Esophagus squamous epithelium (tissue), 5 donors: ENCODE data around the gene COA8. TPM values are rescaled to one million over a fixed set of nuclear protein-coding genes. Genes with fewer than 3 reads are reported as not detected.
"Not testable (repeated sequence)": the region's sequence is repeated elsewhere in the genome, so short reads cannot be mapped to it uniquely, and the experiment has no call there.

Source experiments
- DNase-seq: peaks from one replicate; lab custom pipeline; 2025; lab: John Stamatoyannopoulos, UW
- H3K27ac ChIP-seq, 4 donors: fragments of 200-600 bp; sonication (generic); one replicate each; pipeline ENCODE4 v1.5.1; 2016 to 2019; ENCODE audit warnings: mild to moderate bottlenecking in 1 of 4
- H3K27me3 ChIP-seq, 4 donors: fragments of 200-600 bp; sonication (generic); 1 replicate in 3 of 4; 2 replicates in 1 of 4; pipeline versions ENCODE4 v1.5.1 to v1.6.0; 2017 to 2021; ENCODE audit warnings: antibody characterized with exemption in 1 of 4
- H3K36me3 ChIP-seq, 3 donors: fragments of 200-600 bp; sonication (generic); one replicate each; pipeline ENCODE4 v1.5.1; 2016 to 2019
- H3K4me1 ChIP-seq, 3 donors: fragments of 200-600 bp; sonication (generic); one replicate each; pipeline ENCODE4 v1.5.1; 2017 to 2019
- H3K4me3 ChIP-seq, 4 donors: fragments of 200-600 bp; sonication (generic); 1 replicate in 3 of 4; 2 replicates in 1 of 4; pipeline ENCODE4 v1.5.1; 2016 to 2019; ENCODE audit warnings: mild to moderate bottlenecking in 2 of 4, moderate library complexity in 1 of 4
- H3K9me3 ChIP-seq, 3 donors: fragments of 200-600 bp; sonication (generic); one replicate each; pipeline ENCODE4 v1.5.1; 2016 to 2019
- CTCF ChIP-seq, 6 experiments: fragments of 450-650 bp in 4 of 6; fragments of 200-600 bp in 2 of 6; sonication (generic) in 2 of 6; IDR thresholded peaks; one replicate each; pipeline ENCODE4 v1.5.1; 2016 to 2019; ENCODE audit warnings: antibody characterized with exemption in 6 of 6, mild to moderate bottlenecking in 4 of 6, moderate library complexity in 4 of 6
- POLR2A ChIP-seq, 4 donors: fragments of 450-650 bp; IDR thresholded peaks; one replicate each; pipeline ENCODE4 v1.6.1; 2017; ENCODE audit warnings: antibody characterized with exemption in 4 of 4, mild to moderate bottlenecking in 4 of 4, moderate library complexity in 3 of 4
- WGBS, 2 donors: methylation state at CpG; one replicate each; pipeline ENCODE4 v1.1.5; 2018; 5-methylcytosine and 5-hydroxymethylcytosine counted together
- intact Hi-C: fragments of 100-400 bp; cut with DNase I; formaldehyde crosslinking; loops from one replicate; pipeline ENCODE4 v1.15.0; 2022
- total RNA-seq, 4 donors: library from RNA; depleted of rRNA; stranded (reverse); fragments of >200 nt; gene quantifications; one replicate each; pipeline ENCODE4 v1.1.0, GENCODE V29; 2016
- donor health status: DM: yes; HTN: yes; CAD: no.

Gene COA8
- total RNA-seq, 4 donors from 2014 or later: 18.2 to 28.7 (median 22.7) TPM

GRCh38 chr14:103607822-103608221 is 45.1 kb downstream of the COA8 start:
- no peak for DNase-seq
- peaks cover 16 to 23% (median 16%) of the 10 kb centered on the region in 3 donors for H3K4me1 ChIP-seq
- peaks cover 0 to 21% (median 0%) of the 10 kb centered on the region in 4 donors for H3K27me3 ChIP-seq
- H3K4me3 ChIP-seq: peak overlapping the region in 3 of 4 donors; percentile 2 to 57 (median 27)
- TF ChIP-seq CTCF (IDR thresholded peaks at IDR 0.05): no peak
- TF ChIP-seq POLR2A (IDR thresholded peaks at IDR 0.05): no peak
- H3K36me3 ChIP-seq: no peaks in the 10 kb centered on the region
- peaks cover 0 to 15% (median 9%) of the 10 kb centered on the region in 3 donors for H3K9me3 ChIP-seq
- WGBS, 2 donors: 9 to 57% methylated on average over 7 to 9 of the region's 15 CpGs
- no peak overlapping the region for H3K27ac ChIP-seq
- intact Hi-C loops: no loop called here

GRCh38 chr14:103609081-103609480 is 46.3 kb downstream of the COA8 start:
- H3K4me3 ChIP-seq, H3K36me3 ChIP-seq, DNase-seq, intact Hi-C loops, H3K27ac ChIP-seq: not testable (repeated sequence)
- Histone ChIP-seq H3K27me3 (peaks cover 0 to 21% (median 0%) of the 10 kb centered on the region in 4 donors), H3K4me1 (peaks cover 16 to 23% (median 16%) of the 10 kb centered on the region in 3 donors), H3K9me3 (peaks cover 0 to 15% (median 9%) of the 10 kb centered on the region in 3 donors)
- 79 to 86% methylated on average over 3 to 4 of the region's 4 CpGs for WGBS, 2 donors

- Histone ChIP-seq H3K4me1 (peaks cover 16 to 23% (median 16%) of the 10 kb centered on the region in 3 donors), H3K27ac (no peak overlapping the region), H3K27me3 (peaks cover 0 to 21% (median 0%) of the 10 kb centered on the region in 4 donors), H3K9me3 (peaks cover 0 to 15% (median 9%) of the 10 kb centered on the region in 3 donors), H3K4me3 (no peak overlapping the region), H3K36me3 (no peaks in the 10 kb centered on the region)
- intact Hi-C loops: no loop called here
- TF ChIP-seq POLR2A (IDR thresholded peaks at IDR 0.05): no peak
- TF ChIP-seq CTCF (IDR thresholded peaks at IDR 0.05): no peak
- 91 to 97% methylated on average over 2 of the region's 2 CpGs for WGBS, 2 donors
- DNase-seq: no peak
Measured at GRCh38 chr14:103611215-103611614, 48.5 kb downstream of the COA8 start.

- peaks cover 0 to 9% (median 0%) of the 10 kb centered on the region in 4 donors for H3K27me3 ChIP-seq
- no peak for DNase-seq
- intact Hi-C loops: no loop called here
- H3K9me3 ChIP-seq: peaks cover 0 to 15% (median 9%) of the 10 kb centered on the region in 3 donors
- H3K4me1 ChIP-seq: peaks cover 0 to under 1% (median 0%) of the 10 kb centered on the region in 3 donors
- WGBS, 2 donors: 88 to 93% methylated on average over 4 of the region's 4 CpGs
- no peaks in the 10 kb centered on the region for H3K36me3 ChIP-seq
- H3K27ac ChIP-seq: no peak overlapping the region
- TF ChIP-seq CTCF (IDR thresholded peaks at IDR 0.05) (peak in 3 of 6 experiments; percentile 22 to 48 (median 25)), POLR2A (IDR thresholded peaks at IDR 0.05) (no peak)
- no peak overlapping the region for H3K4me3 ChIP-seq
Measured at GRCh38 chr14:103613517-103613916, 50.8 kb downstream of the COA8 start.

GRCh38 chr14:103616635-103617300 is 54.0 kb downstream of the COA8 start:
- peaks cover 0 to 2% (median 2%) of the 10 kb centered on the region in 3 donors for H3K9me3 ChIP-seq
- intact Hi-C loops: no loop called here
- no peaks in the 10 kb centered on the region for H3K36me3 ChIP-seq
- H3K4me3 ChIP-seq: no peak overlapping the region
- no peaks in the 10 kb centered on the region for H3K4me1 ChIP-seq
- no peak overlapping the region for H3K27ac ChIP-seq
- WGBS, 2 donors: 82 to 94% methylated on average over 10 to 14 of the region's 17 CpGs
- TF ChIP-seq CTCF (IDR thresholded peaks at IDR 0.05) (no peak), POLR2A (IDR thresholded peaks at IDR 0.05) (no peak)
- H3K27me3 ChIP-seq: no peaks in the 10 kb centered on the region
- no peak for DNase-seq
